Ovary (tissue), 9 donors: Measurements from ENCODE around the gene PUS10. TPM values are rescaled to one million over a fixed set of nuclear protein-coding genes. Genes with fewer than 3 reads are reported as not detected.
A peak's percentile ranks its signal among the peaks of the same experiment; 100 is the strongest.

Experiments used
- DNase-seq, 5 donors: peaks; one replicate each; pipeline ENCODE4 v3.0.0-alpha.2; 2019 to 2020
- H3K27ac ChIP-seq, 2 donors: fragments of 200-600 bp; one replicate each; pipeline versions ENCODE4 v1.5.1 to v1.8.0; 2019 to 2022
- H3K27me3 ChIP-seq: fragments of 200-600 bp; one replicate; pipeline ENCODE4 v1.8.0; 2022
- H3K36me3 ChIP-seq: fragments of 200-600 bp; sonication (generic); one replicate; pipeline ENCODE4 v1.5.1; 2019
- H3K4me1 ChIP-seq: one replicate; pipeline ENCODE4 v1.8.1; 2013; ENCODE audit warnings: mild to moderate bottlenecking, moderate library complexity; ENCODE audit not compliant: insufficient read depth
- H3K4me3 ChIP-seq: fragments of 200-600 bp; sonication (generic); one replicate; pipeline ENCODE4 v1.5.1; 2017
- H3K9me3 ChIP-seq, 2 donors: fragments of 200-600 bp in 1 of 2; sonication (generic) in 1 of 2; one replicate each; pipeline versions ENCODE4 v1.5.1 to v1.8.1; 2013 to 2019; ENCODE audit warnings: mild to moderate bottlenecking in 1 of 2, moderate library complexity in 1 of 2
- EP300 ChIP-seq: sonication (generic); formaldehyde crosslinking; IDR thresholded peaks from one replicate; pipeline ENCODE4 v1.6.1; 2017; ENCODE audit warnings: antibody characterized with exemption
- POLR2A ChIP-seq: fragments of 450-650 bp; IDR thresholded peaks from one replicate; pipeline ENCODE4 v1.6.1; 2017; ENCODE audit warnings: antibody characterized with exemption, mild to moderate bottlenecking, moderate library complexity
- WGBS, 3 donors: extraction: QIAGEN DNeasy Blood & Tissue Kit in 1 of 3; methylation state at CpG; one replicate each; pipeline versions ENCODE4 v1.1.5 to v1.1.7; 2013 to 2017; 5-methylcytosine and 5-hydroxymethylcytosine counted together
- intact Hi-C, 4 donors: fragments of 100-400 bp; cut with DNase I; formaldehyde crosslinking; loops; one replicate each; pipeline versions ENCODE4 v1.11.0 to v1.15.1; 2022 to 2023
- polyA plus RNA-seq, 2 donors: library from polyadenylated mRNA; stranded (reverse); fragments of 200-250 nt in 1 of 2; fragments of 350-450 nt in 1 of 2; fragmentation: Illumina TruSeq in 1 of 2; extraction: RNeasy Lipid Tissue Mini Kit (QIAGEN cat#74804) in 1 of 2; gene quantifications; one replicate each; pipeline ENCODE4 v1.2.3, GENCODE V29; 2013 to 2014
- total RNA-seq, 7 donors: library from RNA; depleted of rRNA in 2 of 7; stranded (reverse); fragments of >200 nt in 2 of 7; fragmentation: NEBNext Ultra II Directional in 3 of 7; extraction: Animal tissue kit (Norgen Biotek cat#: 25700) in 3 of 7; gene quantifications; one replicate each; pipeline versions ENCODE4 v1.1.0 to v1.2.4, GENCODE V29; 2016 to 2023
- TF ChIP-seq, protein P1 (sequence below), 3 donors: fragments of 450-650 bp in 2 of 3; fragments of 200-600 bp in 1 of 3; IDR thresholded peaks; one replicate each; pipeline versions ENCODE4 v1.5.1 to v1.8.0; 2016 to 2022; ENCODE audit warnings: antibody characterized with exemption in 3 of 3, mild to moderate bottlenecking in 1 of 3
- donor health status: DM: no; HTN: no; CAD: no; lungs with moderate emphysema.
- donor health status: DM: no; HTN: no; CAD: no.
- donor health status: Bipolar disorder and iron deficiency.
- donor health status: DM: yes; HTN: yes; CAD: no.
- donor health status: DM: no; HTN: no; CAD: no.
- donor health status: DM: yes; HTN: yes; CAD: no.

PUS10 gene
- total and polyA plus RNA-seq, 9 donors, result 4.5 to 9.4 (median 6.7) TPM

GRCh38 chr2:61018798-61019197 lies 743 bp upstream of the PUS10 start:
- no peak overlapping the region for H3K27ac ChIP-seq
- no peaks in the 10 kb centered on the region for H3K9me3 ChIP-seq
- no peak for TF ChIP-seq EP300
- intact Hi-C loops, result no loop called here
- DNase-seq, result no peak
- no peaks in the 10 kb centered on the region for H3K27me3 ChIP-seq
- H3K4me3 ChIP-seq, result peak overlapping the region; percentile 87
- H3K36me3 ChIP-seq, result no peaks in the 10 kb centered on the region
- peaks cover 6% of the 10 kb centered on the region for H3K4me1 ChIP-seq
- 17 to 34% (median 18%) methylated on average over 6 of the region's 6 CpGs for WGBS, 3 donors

GRCh38 chr2:61018318-61018755 lies 282 bp upstream of the PUS10 start:
- Histone ChIP-seq H3K9me3 (no peaks in the 10 kb centered on the region), H3K27me3 (no peaks in the 10 kb centered on the region), H3K27ac (peak overlapping the region in 1 of 2 donors; percentile 88), H3K36me3 (no peaks in the 10 kb centered on the region), H3K4me1 (peaks cover 6% of the 10 kb centered on the region), H3K4me3 (peak overlapping the region; percentile 87)
- TF ChIP-seq POLR2A, result no peak
- no peak for TF ChIP-seq EP300
- TF ChIP-seq, protein P1, sequence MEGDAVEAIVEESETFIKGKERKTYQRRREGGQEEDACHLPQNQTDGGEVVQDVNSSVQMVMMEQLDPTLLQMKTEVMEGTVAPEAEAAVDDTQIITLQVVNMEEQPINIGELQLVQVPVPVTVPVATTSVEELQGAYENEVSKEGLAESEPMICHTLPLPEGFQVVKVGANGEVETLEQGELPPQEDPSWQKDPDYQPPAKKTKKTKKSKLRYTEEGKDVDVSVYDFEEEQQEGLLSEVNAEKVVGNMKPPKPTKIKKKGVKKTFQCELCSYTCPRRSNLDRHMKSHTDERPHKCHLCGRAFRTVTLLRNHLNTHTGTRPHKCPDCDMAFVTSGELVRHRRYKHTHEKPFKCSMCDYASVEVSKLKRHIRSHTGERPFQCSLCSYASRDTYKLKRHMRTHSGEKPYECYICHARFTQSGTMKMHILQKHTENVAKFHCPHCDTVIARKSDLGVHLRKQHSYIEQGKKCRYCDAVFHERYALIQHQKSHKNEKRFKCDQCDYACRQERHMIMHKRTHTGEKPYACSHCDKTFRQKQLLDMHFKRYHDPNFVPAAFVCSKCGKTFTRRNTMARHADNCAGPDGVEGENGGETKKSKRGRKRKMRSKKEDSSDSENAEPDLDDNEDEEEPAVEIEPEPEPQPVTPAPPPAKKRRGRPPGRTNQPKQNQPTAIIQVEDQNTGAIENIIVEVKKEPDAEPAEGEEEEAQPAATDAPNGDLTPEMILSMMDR (IDR thresholded peaks at IDR 0.05), result no peak
- WGBS, 3 donors, result 1% methylated on average over 7 of the region's 7 CpGs
- intact Hi-C loops, result no loop called here
- no peak for DNase-seq

- TF ChIP-seq, protein P1 (IDR thresholded peaks at IDR 0.05), result no peak
Observed at GRCh38 chr2:61017003-61017555, 976 bp downstream of the PUS10 start.

DNA sequence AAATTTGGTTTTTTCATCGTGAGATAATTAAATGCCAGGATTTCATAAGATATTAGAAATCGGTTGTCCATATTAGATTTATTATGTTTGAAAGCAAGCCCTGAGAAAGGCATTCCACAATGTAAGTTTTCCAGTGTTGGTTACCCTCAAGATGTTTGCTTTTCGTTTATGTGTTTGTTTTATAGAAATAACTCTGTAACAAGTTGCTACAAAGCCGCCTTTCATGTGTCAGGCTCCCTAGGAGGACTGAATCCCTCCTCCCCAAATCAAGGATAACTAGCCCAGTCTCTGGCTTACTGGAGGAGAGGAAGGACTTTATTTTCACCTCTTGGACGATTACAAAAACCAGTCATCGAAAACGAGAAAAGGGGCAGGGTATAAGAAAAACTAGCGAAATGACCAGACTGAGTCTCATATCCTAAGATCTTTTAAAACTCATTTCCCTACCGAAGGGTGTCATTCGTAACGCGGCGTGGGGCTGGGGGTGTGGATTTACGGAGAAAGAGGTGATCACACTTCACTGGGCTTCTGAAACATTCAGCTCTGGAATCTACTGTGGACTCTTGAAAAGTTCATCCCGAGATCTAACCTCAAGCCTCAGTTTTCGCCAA lies 1.6 kb downstream of the PUS10 start:
- Histone ChIP-seq H3K36me3 (no peaks in the 10 kb centered on the region), H3K9me3 (no peaks in the 10 kb centered on the region), H3K4me1 (peaks cover 6% of the 10 kb centered on the region), H3K4me3 (peak overlapping the region; percentile 87), H3K27ac (peak overlapping the region; percentile 76 to 88), H3K27me3 (no peaks in the 10 kb centered on the region)
- 1% methylated on average over 16 of the region's 16 CpGs for WGBS, 3 donors
- intact Hi-C loops, result no loop called here
- DNase-seq, result no peak
- TF ChIP-seq, protein P1 (IDR thresholded peaks at IDR 0.05), result no peak
- TF ChIP-seq POLR2A (no peak), EP300 (no peak)

More at GRCh38 chr2:61017003-61017555, 976 bp downstream of the PUS10 start:
- 0 to 1% (median 0%) methylated on average over 27 of the region's 27 CpGs for WGBS, 3 donors
- intact Hi-C loops, result no loop called here
- Histone ChIP-seq H3K36me3 (no peaks in the 10 kb centered on the region), H3K27me3 (no peaks in the 10 kb centered on the region), H3K27ac (peak overlapping the region; percentile 76 to 88), H3K4me1 (peaks cover 6% of the 10 kb centered on the region), H3K9me3 (no peaks in the 10 kb centered on the region), H3K4me3 (peak overlapping the region; percentile 87)
- DNase-seq, result peak; percentile 59 to 72 (median 66)

GRCh38 chr2:61015976-61016375 lies 2.1 kb downstream of the PUS10 start:
- Histone ChIP-seq H3K27ac (no peak overlapping the region), H3K4me3 (no peak overlapping the region), H3K4me1 (peaks cover 3% of the 10 kb centered on the region), H3K9me3 (no peaks in the 10 kb centered on the region), H3K36me3 (no peaks in the 10 kb centered on the region), H3K27me3 (no peaks in the 10 kb centered on the region)
- WGBS, 3 donors, result 37 to 39% (median 38%) methylated on average over 2 of the region's 2 CpGs
- intact Hi-C loops, result no loop called here
- TF ChIP-seq, protein P1 (IDR thresholded peaks at IDR 0.05), result no peak
- TF ChIP-seq EP300, result no peak
- TF ChIP-seq POLR2A, result no peak
- DNase-seq, result no peak
